ENCODE results near the gene OR1N1. TPM values are rescaled to one million over a fixed set of nuclear protein-coding genes. Genes with fewer than 3 reads are reported as not detected.
"Not testable (repeated sequence)": the region's sequence is repeated elsewhere in the genome, so short reads cannot be mapped to it uniquely, and the experiment has no call there.

OR1N1 gene
- not detected in 2 replicates for total RNA-seq (2014; rRNA removed; shearing (Covaris generic))

- no peak within 1 kb of the TSS for H3K27ac ChIP-seq
- DNase-seq = no peak
- peaks cover 12% of the 10 kb centered on the region for H3K27me3 ChIP-seq
- H3K9me3 ChIP-seq (replicated peaks) = no peaks in the 10 kb centered on the region
- H3K4me1 ChIP-seq = no peaks in the 10 kb centered on the region
- no peak within 1 kb of the TSS for H3K4me3 ChIP-seq
- no peaks in the 10 kb centered on the region for H3K36me3 ChIP-seq
Measured at GRCh38 chr9:122527193-122527592, at the start of gene OR1N1. OR1N1 (minus strand) TSS chr9:122527293; CDS start chr9:122527293, 0 bp downstream.

GRCh38 chr9:122572456-122572855 is 45.4 kb upstream of the OR1N1 start:
- DNase-seq = no peak
- Histone ChIP-seq H3K27ac (no peak overlapping the region), H3K27me3 (no peaks in the 10 kb centered on the region), H3K4me3 (no peak overlapping the region), H3K9me3 (replicated peaks) (no peaks in the 10 kb centered on the region), H3K36me3 (no peaks in the 10 kb centered on the region), H3K4me1 (no peaks in the 10 kb centered on the region)

- H3K36me3 ChIP-seq = no peaks in the 10 kb centered on the region
- DNase-seq = no peak
Measured at GRCh38 chr9:122567901-122568300, 40.8 kb upstream of the OR1N1 start.

GRCh38 chr9:122562134-122562760 is 35.2 kb upstream of the OR1N1 start:
- H3K27me3 ChIP-seq = no peaks in the 10 kb centered on the region
- H3K27ac ChIP-seq = no peak overlapping the region
- H3K4me1 ChIP-seq = no peaks in the 10 kb centered on the region
- DNase-seq = peak; percentile 7 to 37
- no peak overlapping the region for H3K4me3 ChIP-seq
- no peaks in the 10 kb centered on the region for H3K36me3 ChIP-seq
- 0 out of 2 replicates have a peak, but pooled peaks cover 3% of the 10 kb centered on the region for H3K9me3 ChIP-seq (replicated peaks)

More at GRCh38 chr9:122567901-122568300, 40.8 kb upstream of the OR1N1 start:
- no peak overlapping the region for H3K4me3 ChIP-seq
- 0 out of 2 replicates have a peak, but pooled peaks cover 5% of the 10 kb centered on the region for H3K9me3 ChIP-seq (replicated peaks)
- no peaks in the 10 kb centered on the region for H3K4me1 ChIP-seq
- no peaks in the 10 kb centered on the region for H3K27me3 ChIP-seq
- no peak overlapping the region for H3K27ac ChIP-seq

GRCh38 chr9:122561446-122561845 is 34.4 kb upstream of the OR1N1 start:
- H3K4me1 ChIP-seq = no peaks in the 10 kb centered on the region
- H3K27ac ChIP-seq = no peak overlapping the region
- DNase-seq = no peak
- H3K9me3 ChIP-seq (replicated peaks) = no peaks in the 10 kb centered on the region
- H3K36me3 ChIP-seq = no peaks in the 10 kb centered on the region
- no peaks in the 10 kb centered on the region for H3K27me3 ChIP-seq
- H3K4me3 ChIP-seq = no peak overlapping the region

- Histone ChIP-seq H3K27me3 (no peaks in the 10 kb centered on the region; the same call in 1 of the 2 replicates), H3K9me3 (replicated peaks) (no peaks in the 10 kb centered on the region), H3K4me1 (no peaks in the 10 kb centered on the region), H3K27ac (no peak within 1 kb of the TSS), H3K4me3 (no peak within 1 kb of the TSS), H3K36me3 (no peaks in the 10 kb centered on the region)
- no peak for DNase-seq
Measured at GRCh38 chr9:122552812-122553211, 25.7 kb upstream of the OR1N1 start, which contains the start of gene OR1N2. OR1N2 (plus strand) TSS chr9:122553112; CDS start chr9:122553212, 100 bp downstream.

- H3K36me3 ChIP-seq = no peaks in the 10 kb centered on the region
- no peak overlapping the region for H3K27ac ChIP-seq
- H3K4me3 ChIP-seq = no peak overlapping the region
- no peak for DNase-seq
- no peaks in the 10 kb centered on the region for H3K9me3 ChIP-seq (replicated peaks)
- no peaks in the 10 kb centered on the region; the same call in 1 of the 2 replicates for H3K27me3 ChIP-seq
- H3K4me1 ChIP-seq = no peaks in the 10 kb centered on the region
Measured at GRCh38 chr9:122551371-122551770, 24.3 kb upstream of the OR1N1 start.

GRCh38 chr9:122546196-122546595 is 19.1 kb upstream of the OR1N1 start:
- H3K4me1 ChIP-seq = no peaks in the 10 kb centered on the region
- peak in 1 of 2 experiments; percentile 3 for DNase-seq
- H3K9me3 ChIP-seq (replicated peaks) = 0 out of 2 replicates have a peak, but pooled peaks cover 4% of the 10 kb centered on the region
- peaks cover 4% of the 10 kb centered on the region for H3K27me3 ChIP-seq
- H3K4me3 ChIP-seq = no peak overlapping the region
- no peak overlapping the region for H3K27ac ChIP-seq
- no peaks in the 10 kb centered on the region for H3K36me3 ChIP-seq

GRCh38 chr9:122538757-122539156 is 11.7 kb upstream of the OR1N1 start:
- Histone ChIP-seq H3K27me3 (peaks cover 12% of the 10 kb centered on the region; the same call in 1 of the 2 replicates), H3K27ac (no peak overlapping the region), H3K9me3 (replicated peaks) (peaks cover 3% of the 10 kb centered on the region; the same call in 1 of the 2 replicates), H3K4me1 (no peaks in the 10 kb centered on the region), H3K36me3 (no peaks in the 10 kb centered on the region), H3K4me3 (no peak overlapping the region)
- no peak for DNase-seq

GRCh38 chr9:122537066-122537465 is 10.0 kb upstream of the OR1N1 start:
- H3K4me1 ChIP-seq; H3K36me3 ChIP-seq; DNase-seq; H3K9me3 ChIP-seq (replicated peaks); H3K4me3 ChIP-seq; H3K27ac ChIP-seq: not testable (repeated sequence)
- peaks cover 12% of the 10 kb centered on the region; the same call in 1 of the 2 replicates for H3K27me3 ChIP-seq

GRCh38 chr9:122536134-122536533 is 9.0 kb upstream of the OR1N1 start:
- Histone ChIP-seq H3K27ac (no peak overlapping the region), H3K36me3 (no peaks in the 10 kb centered on the region), H3K9me3 (replicated peaks) (peaks cover 3% of the 10 kb centered on the region; the same call in 1 of the 2 replicates), H3K27me3 (peaks cover 12% of the 10 kb centered on the region; the same call in 1 of the 2 replicates), H3K4me3 (no peak overlapping the region), H3K4me1 (no peaks in the 10 kb centered on the region)
- DNase-seq = no peak

- H3K27ac ChIP-seq; H3K4me1 ChIP-seq; H3K9me3 ChIP-seq (replicated peaks); H3K36me3 ChIP-seq; H3K4me3 ChIP-seq; DNase-seq: not testable (repeated sequence)
- peaks cover 19% of the 10 kb centered on the region for H3K27me3 ChIP-seq
Measured at GRCh38 chr9:122531157-122531556, 4.1 kb upstream of the OR1N1 start.

GRCh38 chr9:122526602-122527001 is 491 bp downstream of the OR1N1 start:
- peaks cover 12% of the 10 kb centered on the region for H3K27me3 ChIP-seq
- no peaks in the 10 kb centered on the region for H3K9me3 ChIP-seq (replicated peaks)
- no peak for DNase-seq
- H3K4me3 ChIP-seq = no peak overlapping the region
- H3K4me1 ChIP-seq = no peaks in the 10 kb centered on the region
- H3K36me3 ChIP-seq = no peaks in the 10 kb centered on the region
- no peak overlapping the region for H3K27ac ChIP-seq

- H3K27me3 ChIP-seq = peaks cover 9% of the 10 kb centered on the region; the same call in 1 of the 2 replicates
- no peaks in the 10 kb centered on the region for H3K4me1 ChIP-seq
- H3K9me3 ChIP-seq (replicated peaks) = no peaks in the 10 kb centered on the region
- H3K36me3 ChIP-seq = no peaks in the 10 kb centered on the region
- DNase-seq = no peak
- H3K4me3 ChIP-seq = no peak overlapping the region
- no peak overlapping the region for H3K27ac ChIP-seq
Measured at GRCh38 chr9:122519376-122519775, 7.7 kb downstream of the OR1N1 start.

- no peaks in the 10 kb centered on the region for H3K9me3 ChIP-seq (replicated peaks)
- no peaks in the 10 kb centered on the region for H3K36me3 ChIP-seq
- H3K27me3 ChIP-seq = peaks cover 9% of the 10 kb centered on the region; the same call in 1 of the 2 replicates
- H3K4me1 ChIP-seq = no peaks in the 10 kb centered on the region
- H3K27ac ChIP-seq = no peak within 1 kb of the TSS
- no peak within 1 kb of the TSS for H3K4me3 ChIP-seq
- no peak for DNase-seq
Measured at GRCh38 chr9:122518841-122519240, 8.3 kb downstream of the OR1N1 start, which contains the start of gene OR1J4. OR1J4 (plus strand) TSS chr9:122519141; CDS start chr9:122519141, 0 bp downstream.
